Activated CD4-positive, alpha-beta T cell treated with anti-CD3 and anti-CD28 coated beads for 4 hours (primary cell): Measurements from ENCODE around the gene ADAMTS19.

ENCODE experiments used
- DNase-seq, 2 donors: peaks; one replicate each; pipeline ENCODE4 v3.0.0-alpha.2; 2020

The ADAMTS19 gene

GRCh38 chr5:129770024-129770820, 310.1 kb downstream of the ADAMTS19 start:
- no peak for DNase-seq

- peak; percentile 9 to 31 for DNase-seq
These were observed 311.1 kb downstream of the ADAMTS19 start for GRCh38 chr5:129771058-129771838.

GRCh38 chr5:129773376-129773775, 313.3 kb downstream of the ADAMTS19 start:
- no peak for DNase-seq

GRCh38 chr5:129781594-129781993, 321.5 kb downstream of the ADAMTS19 start:
- DNase-seq: no peak
